ENCODE data around the gene SPATS2L.

The SPATS2L gene

GRCh38 chr2:200329384-200329783 lies 22.9 kb downstream of the SPATS2L start:
- no peak for DNase-seq
- H3K27me3 ChIP-seq (replicated peaks; ENCODE audit: insufficient read depth, low read length): no peaks in the 10 kb centered on the region
- H3K4me2 ChIP-seq (ENCODE audit: low read depth, low read length): no peak overlapping the region
- no peaks in the 10 kb centered on the region; the same call in none of the 2 replicates for H3K36me3 ChIP-seq (replicated peaks; ENCODE audit: insufficient read depth, low read length)
- H3K4me1 ChIP-seq (ENCODE audit: low read length): no peaks in the 10 kb centered on the region
- peaks cover 84% of the 10 kb centered on the region for H3K79me2 ChIP-seq (ENCODE audit: low read length)
- no peaks in the 10 kb centered on the region for H3F3A ChIP-seq (ENCODE audit: insufficient read depth, low read length)
- H3K9me3 ChIP-seq (replicated peaks; ENCODE audit: insufficient read depth, low read length): no peaks in the 10 kb centered on the region
- H4K20me1 ChIP-seq (ENCODE audit: insufficient read depth, low read length): no peaks in the 10 kb centered on the region
- TF ChIP-seq CTCF (IDR thresholded peaks at IDR 0.05; ENCODE audit: low read length) (no peak), EZH2phosphoT487 (IDR thresholded peaks at IDR 0.05; ENCODE audit: low read length) (no peak), EZH2 (optimal IDR thresholded peaks at IDR 0.05; ENCODE audit: low read depth, low read length) (no peak)
- H3K27ac ChIP-seq (ENCODE audit: low read length): no peak overlapping the region
- no peak overlapping the region for H3K4me3 ChIP-seq (ENCODE audit: low read length)
- no peaks in the 10 kb centered on the region for H3K9me2 ChIP-seq (replicated peaks; ENCODE audit: insufficient read depth, low read length)
- H2AFZ ChIP-seq (ENCODE audit: low read length): no peak overlapping the region
- no peak overlapping the region for H3K9ac ChIP-seq (ENCODE audit: low read length)

GRCh38 chr2:200329798-200330197 lies 23.3 kb downstream of the SPATS2L start:
- Histone ChIP-seq H3K27ac (ENCODE audit: low read length) (no peak overlapping the region), H3K4me2 (ENCODE audit: low read depth, low read length) (no peak overlapping the region), H3F3A (ENCODE audit: insufficient read depth, low read length) (no peaks in the 10 kb centered on the region), H3K36me3 (replicated peaks; ENCODE audit: insufficient read depth, low read length) (no peaks in the 10 kb centered on the region; the same call in none of the 2 replicates), H3K27me3 (replicated peaks; ENCODE audit: insufficient read depth, low read length) (no peaks in the 10 kb centered on the region), H4K20me1 (ENCODE audit: insufficient read depth, low read length) (no peaks in the 10 kb centered on the region), H3K4me1 (ENCODE audit: low read length) (no peaks in the 10 kb centered on the region), H3K9ac (ENCODE audit: low read length) (no peak overlapping the region), H3K79me2 (ENCODE audit: low read length) (peaks cover 80% of the 10 kb centered on the region), H3K9me3 (replicated peaks; ENCODE audit: insufficient read depth, low read length) (no peaks in the 10 kb centered on the region), H3K4me3 (ENCODE audit: low read length) (no peak overlapping the region), H3K9me2 (replicated peaks; ENCODE audit: insufficient read depth, low read length) (no peaks in the 10 kb centered on the region), H2AFZ (ENCODE audit: low read length) (no peak overlapping the region)
- DNase-seq: no peak
- TF ChIP-seq EZH2 (optimal IDR thresholded peaks at IDR 0.05; ENCODE audit: low read depth, low read length) (no peak), CTCF (IDR thresholded peaks at IDR 0.05; ENCODE audit: low read length) (no peak), EZH2phosphoT487 (IDR thresholded peaks at IDR 0.05; ENCODE audit: low read length) (no peak)

- H3K4me1 ChIP-seq (ENCODE audit: low read length): no peaks in the 10 kb centered on the region
- no peak overlapping the region for H3K4me2 ChIP-seq (ENCODE audit: low read depth, low read length)
- no peaks in the 10 kb centered on the region; the same call in none of the 2 replicates for H3K36me3 ChIP-seq (replicated peaks; ENCODE audit: insufficient read depth, low read length)
- H4K20me1 ChIP-seq (ENCODE audit: insufficient read depth, low read length): no peaks in the 10 kb centered on the region
- no peak overlapping the region for H3K4me3 ChIP-seq (ENCODE audit: low read length)
- DNase-seq: no peak
- no peaks in the 10 kb centered on the region for H3K9me3 ChIP-seq (replicated peaks; ENCODE audit: insufficient read depth, low read length)
- H3K27me3 ChIP-seq (replicated peaks; ENCODE audit: insufficient read depth, low read length): no peaks in the 10 kb centered on the region
- H3K79me2 ChIP-seq (ENCODE audit: low read length): peaks cover 78% of the 10 kb centered on the region
- no peak overlapping the region for H2AFZ ChIP-seq (ENCODE audit: low read length)
- no peaks in the 10 kb centered on the region for H3K9me2 ChIP-seq (replicated peaks; ENCODE audit: insufficient read depth, low read length)
- H3F3A ChIP-seq (ENCODE audit: insufficient read depth, low read length): no peaks in the 10 kb centered on the region
- H3K27ac ChIP-seq (ENCODE audit: low read length): no peak overlapping the region
- H3K9ac ChIP-seq (ENCODE audit: low read length): no peak overlapping the region
- TF ChIP-seq CTCF (IDR thresholded peaks at IDR 0.05; ENCODE audit: low read length) (no peak), EZH2phosphoT487 (IDR thresholded peaks at IDR 0.05; ENCODE audit: low read length) (no peak), EZH2 (optimal IDR thresholded peaks at IDR 0.05; ENCODE audit: low read depth, low read length) (no peak)
Observed at GRCh38 chr2:200330351-200331060, 24.0 kb downstream of the SPATS2L start.

Measured in MM.1S (cell line).